Mammary epithelial cell (primary cell): Measurements from ENCODE around the gene PPIL1.

Source experiments
- CTCF ChIP-seq, 2 donors: IDR thresholded peaks in 1 of 2; conservative IDR thresholded peaks in 1 of 2; 2 replicates each; pipeline ENCODE4 v1.5.1; 2011 to 2012; ENCODE audit warnings: inconsistent platforms in 2 of 2, low read length in 2 of 2, mild to moderate bottlenecking in 2 of 2, control low read depth in 1 of 2, low read depth in 1 of 2; ENCODE audit not compliant: insufficient read depth in 1 of 2; ENCODE audit errors: extremely low read depth in 1 of 2
- EZH2 ChIP-seq: IDR thresholded peaks from 2 replicates; pipeline ENCODE4 v1.6.1; 2012; ENCODE audit warnings: low read length, inconsistent platforms, borderline replicate concordance

GRCh38 chr6:36906539-36907325, 32.1 kb upstream of the PPIL1 start:
- TF ChIP-seq CTCF (conservative IDR thresholded peaks at IDR 0.05 in 1 of 2, IDR thresholded peaks at IDR 0.05 in 1 of 2; ENCODE audit: extremely low read depth in 1 of 2, insufficient read depth in 1 of 2, low read depth in 1 of 2, low read length in 2 of 2) (no peak), EZH2 (no peak)
